HEK293T (cell line): Measurements from ENCODE around the gene CDK5RAP3.

Experiments
- BHLHE40 ChIP-seq: fragments of 450-650 bp; IDR thresholded peaks from 2 replicates; pipeline ENCODE4 v1.6.1; 2016; ENCODE audit warnings: mild to moderate bottlenecking, moderate library complexity, borderline replicate concordance
- FOXK2 ChIP-seq: fragments of 450-650 bp; IDR thresholded peaks from 2 replicates; pipeline ENCODE4 v1.6.1; 2016; ENCODE audit warnings: mild to moderate bottlenecking

DNA sequence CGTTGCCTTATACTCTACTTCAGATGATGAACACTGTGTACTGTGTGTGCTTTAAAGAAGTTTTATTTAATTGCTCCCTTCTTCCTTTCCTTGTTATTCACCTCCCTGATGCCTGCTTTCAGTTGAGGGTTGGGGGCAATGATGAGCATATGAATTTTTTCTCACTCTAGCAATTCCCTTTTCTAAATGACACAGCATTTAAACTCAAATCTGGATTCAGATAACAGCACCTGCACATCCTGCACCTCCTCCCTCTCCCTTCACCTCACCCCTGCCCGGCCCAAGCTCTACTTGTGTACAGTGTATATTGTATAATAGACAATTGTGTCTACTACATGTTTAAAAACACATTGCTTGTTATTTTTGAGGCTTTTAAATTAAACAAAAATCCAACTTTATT is 42.5 kb upstream of the CDK5RAP3 start:
- TF ChIP-seq BHLHE40, result no peak
- no peak for TF ChIP-seq FOXK2
